OCI-LY3 (cell line): Measurements from ENCODE around the gene CHTF18.

ENCODE experiments used
- H2AFZ ChIP-seq: fragments of 200-600, 300-600 bp; shearing (Covaris generic); 2 replicates; pipeline ENCODE4 v1.6.0; 2014; ENCODE audit warnings: antibody characterized with exemption, low read depth, low read length
- H3K27ac ChIP-seq: fragments of 200-600, 300-600 bp; sonication (generic); 2 replicates; pipeline ENCODE4 v1.5.1; 2014; ENCODE audit warnings: mild to moderate bottlenecking, low read length, moderate library complexity, mixed read lengths
- H3K27me3 ChIP-seq: fragments of 200-600, 300-600 bp; sonication (generic); 2 replicates; pipeline ENCODE4 v1.6.1; 2014; ENCODE audit warnings: low read depth, low read length, mixed read lengths
- H3K36me3 ChIP-seq: fragments of 200-600, 300-600 bp; sonication (generic); replicated peaks from 2 replicates; pipeline ENCODE3; 2014; ENCODE audit warnings: low read depth, low read length, mixed read lengths
- H3K4me1 ChIP-seq: fragments of 300-600, 200-600 bp; sonication (generic); 2 replicates; pipeline ENCODE4 v1.6.1; 2014; ENCODE audit warnings: low read length, mixed read lengths
- H3K4me2 ChIP-seq: fragments of 200-600, 300-600 bp; sonication (generic); 2 replicates; pipeline ENCODE4 v1.6.1; 2014; ENCODE audit warnings: low read length, mixed read lengths
- H3K4me3 ChIP-seq: fragments of 300-600, 200-600 bp; sonication (generic); 2 replicates; pipeline ENCODE4 v1.5.1; 2014; ENCODE audit warnings: antibody characterized with exemption, mild to moderate bottlenecking, low read length, moderate library complexity
- H3K79me2 ChIP-seq: fragments of 300-600, 200-600 bp; shearing (Covaris generic); 2 replicates; pipeline ENCODE4 v1.6.1; 2014; ENCODE audit warnings: mild to moderate bottlenecking, low read length, mixed read lengths
- H3K9ac ChIP-seq: fragments of 300-600, 200-600 bp; shearing (Covaris generic); 2 replicates; pipeline ENCODE4 v1.6.0; 2014; ENCODE audit warnings: mild to moderate bottlenecking, low read length, moderate library complexity
- H3K9me3 ChIP-seq: fragments of 200-600, 300-600 bp; shearing (Covaris generic); 2 replicates; pipeline ENCODE4 v1.6.1; 2014; ENCODE audit warnings: low read length, mixed read lengths; ENCODE audit not compliant: insufficient read depth
- H4K20me1 ChIP-seq: fragments of 200-600, 300-600 bp; sonication (generic); 2 replicates; pipeline ENCODE4 v1.6.1; 2016; ENCODE audit warnings: low read length, mixed read lengths; ENCODE audit not compliant: insufficient read depth
- CTCF ChIP-seq: fragments of 200-600, 300-600 bp; sonication (generic); IDR thresholded peaks from 2 replicates; pipeline ENCODE4 v1.5.1; 2014; ENCODE audit warnings: antibody characterized with exemption, low read length, low read depth
- EZH2phosphoT487 ChIP-seq: fragments of 200-600 bp; shearing (Covaris generic); IDR thresholded peaks from 2 replicates; pipeline ENCODE4 v1.6.1; 2018; ENCODE audit warnings: antibody characterized with exemption, mixed run types, low read depth

The CHTF18 gene

GRCh38 chr16:813916-814412, 25.5 kb downstream of the CHTF18 start:
- no peak overlapping the region for H3K9ac ChIP-seq
- no peak overlapping the region for H3K4me2 ChIP-seq

GRCh38 chr16:814974-815373, 26.6 kb downstream of the CHTF18 start:
- no peaks in the 10 kb centered on the region for H3K36me3 ChIP-seq
- H3K4me3 ChIP-seq, result no peak overlapping the region
- no peaks in the 10 kb centered on the region for H3K9me3 ChIP-seq
- no peaks in the 10 kb centered on the region for H3K79me2 ChIP-seq
- no peak overlapping the region for H3K27ac ChIP-seq
- no peak overlapping the region for H3K4me2 ChIP-seq
- no peaks in the 10 kb centered on the region for H3K27me3 ChIP-seq
- no peaks in the 10 kb centered on the region for H4K20me1 ChIP-seq
- H2AFZ ChIP-seq, result no peak overlapping the region
- H3K4me1 ChIP-seq, result peaks cover 11% of the 10 kb centered on the region
- no peak overlapping the region for H3K9ac ChIP-seq
- TF ChIP-seq EZH2phosphoT487, result no peak
- no peak for TF ChIP-seq CTCF

More at GRCh38 chr16:813916-814412, 25.5 kb downstream of the CHTF18 start:
- Histone ChIP-seq H2AFZ (no peak overlapping the region), H3K36me3 (no peaks in the 10 kb centered on the region), H3K27me3 (no peaks in the 10 kb centered on the region), H3K9me3 (no peaks in the 10 kb centered on the region), H4K20me1 (no peaks in the 10 kb centered on the region), H3K79me2 (no peaks in the 10 kb centered on the region), H3K4me3 (no peak overlapping the region), H3K4me1 (peaks cover 11% of the 10 kb centered on the region), H3K27ac (no peak overlapping the region)
- TF ChIP-seq CTCF (no peak; the same call in none of the 2 replicates), EZH2phosphoT487 (no peak)

GRCh38 chr16:815861-816260, 27.4 kb downstream of the CHTF18 start:
- Histone ChIP-seq H2AFZ (no peak overlapping the region), H4K20me1 (no peaks in the 10 kb centered on the region), H3K27ac (no peak overlapping the region), H3K4me3 (no peak overlapping the region), H3K9ac (no peak overlapping the region), H3K4me1 (peaks cover 11% of the 10 kb centered on the region), H3K4me2 (no peak overlapping the region), H3K9me3 (no peaks in the 10 kb centered on the region), H3K36me3 (no peaks in the 10 kb centered on the region), H3K79me2 (no peaks in the 10 kb centered on the region), H3K27me3 (no peaks in the 10 kb centered on the region)
- TF ChIP-seq EZH2phosphoT487 (no peak), CTCF (no peak)

- no peak overlapping the region for H3K27ac ChIP-seq
- H3K4me2 ChIP-seq, result no peak overlapping the region
Observed at GRCh38 chr16:817001-817906, 28.8 kb downstream of the CHTF18 start.

More at GRCh38 chr16:817001-817906, 28.8 kb downstream of the CHTF18 start:
- H2AFZ ChIP-seq, result no peak overlapping the region
- no peak overlapping the region for H3K4me3 ChIP-seq
- no peaks in the 10 kb centered on the region for H3K79me2 ChIP-seq
- H3K9me3 ChIP-seq, result no peaks in the 10 kb centered on the region
- H3K36me3 ChIP-seq, result no peaks in the 10 kb centered on the region
- H4K20me1 ChIP-seq, result no peaks in the 10 kb centered on the region
- H3K4me1 ChIP-seq, result peaks cover 4% of the 10 kb centered on the region; the same call in 1 of the 2 replicates
- H3K9ac ChIP-seq, result no peak overlapping the region
- no peaks in the 10 kb centered on the region for H3K27me3 ChIP-seq
- no peak for TF ChIP-seq EZH2phosphoT487
- no peak for TF ChIP-seq CTCF
